ENCODE results near the gene EIF2AK3. TPM values are rescaled to one million over a fixed set of nuclear protein-coding genes. Genes with fewer than 3 reads are reported as not detected.

EIF2AK3 gene
- total RNA-seq, 6 donors from 2014 or later = 15.5 to 43.7 (median 23.0) TPM

DNA sequence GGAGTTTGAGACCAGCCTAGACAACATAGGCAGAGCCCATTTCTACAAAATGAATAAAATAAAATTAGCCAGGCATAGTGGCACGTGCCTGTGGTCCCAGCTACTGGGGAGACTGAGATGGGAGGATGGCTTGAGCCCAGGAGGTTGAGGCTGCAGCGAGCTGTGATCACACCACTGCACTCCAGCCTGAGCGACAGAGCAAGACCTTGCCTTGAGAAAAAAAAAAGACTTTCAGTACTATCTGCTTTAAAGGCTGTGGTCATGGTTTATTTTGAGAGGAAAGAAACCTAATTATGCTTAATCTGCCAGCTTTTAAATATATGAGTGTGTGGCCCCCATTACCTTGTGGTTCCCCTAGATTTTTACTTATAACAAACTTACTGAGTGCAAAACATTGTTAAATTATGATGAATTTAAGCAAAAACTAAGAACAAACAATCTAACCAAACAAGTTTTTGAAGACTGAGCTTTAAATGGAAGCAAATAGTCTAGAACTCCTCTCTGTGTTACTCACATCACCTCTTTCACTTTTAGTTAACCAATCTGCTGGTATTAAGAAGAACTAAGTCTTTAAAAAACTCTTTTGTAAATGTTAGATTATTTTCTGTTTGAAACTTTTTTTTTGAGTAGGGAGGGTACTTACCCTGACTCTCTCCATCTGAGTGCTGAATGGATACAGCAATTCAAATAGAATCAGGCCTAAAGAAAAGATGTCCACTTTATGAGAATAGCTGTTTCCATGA is 65.4 kb downstream of the EIF2AK3 start:
- 94 to 96% methylated on average over 3 of the region's 3 CpGs for WGBS, 2 donors
- peaks cover 5 to 65% (median 28%) of the 10 kb centered on the region in 4 donors for H3K36me3 ChIP-seq
- H3K9me3 ChIP-seq = no peaks in the 10 kb centered on the region
- DNase-seq (no peak), ATAC-seq (ENCODE audit: low FRiP score in 2 of 2) (no peak)
- no peak overlapping the region for H3K4me3 ChIP-seq
- no peaks in the 10 kb centered on the region for H3K4me1 ChIP-seq
- H3K27ac ChIP-seq = no peak overlapping the region
- H3K27me3 ChIP-seq = no peaks in the 10 kb centered on the region
- TF ChIP-seq, protein P1, sequence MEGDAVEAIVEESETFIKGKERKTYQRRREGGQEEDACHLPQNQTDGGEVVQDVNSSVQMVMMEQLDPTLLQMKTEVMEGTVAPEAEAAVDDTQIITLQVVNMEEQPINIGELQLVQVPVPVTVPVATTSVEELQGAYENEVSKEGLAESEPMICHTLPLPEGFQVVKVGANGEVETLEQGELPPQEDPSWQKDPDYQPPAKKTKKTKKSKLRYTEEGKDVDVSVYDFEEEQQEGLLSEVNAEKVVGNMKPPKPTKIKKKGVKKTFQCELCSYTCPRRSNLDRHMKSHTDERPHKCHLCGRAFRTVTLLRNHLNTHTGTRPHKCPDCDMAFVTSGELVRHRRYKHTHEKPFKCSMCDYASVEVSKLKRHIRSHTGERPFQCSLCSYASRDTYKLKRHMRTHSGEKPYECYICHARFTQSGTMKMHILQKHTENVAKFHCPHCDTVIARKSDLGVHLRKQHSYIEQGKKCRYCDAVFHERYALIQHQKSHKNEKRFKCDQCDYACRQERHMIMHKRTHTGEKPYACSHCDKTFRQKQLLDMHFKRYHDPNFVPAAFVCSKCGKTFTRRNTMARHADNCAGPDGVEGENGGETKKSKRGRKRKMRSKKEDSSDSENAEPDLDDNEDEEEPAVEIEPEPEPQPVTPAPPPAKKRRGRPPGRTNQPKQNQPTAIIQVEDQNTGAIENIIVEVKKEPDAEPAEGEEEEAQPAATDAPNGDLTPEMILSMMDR (IDR thresholded peaks at IDR 0.05) = no peak
- TF ChIP-seq POLR2AphosphoS5 (IDR thresholded peaks at IDR 0.05) = no peak
- no peak for TF ChIP-seq POLR2A (IDR thresholded peaks at IDR 0.05)
- TF ChIP-seq EP300 (IDR thresholded peaks at IDR 0.05) = no peak

DNA sequence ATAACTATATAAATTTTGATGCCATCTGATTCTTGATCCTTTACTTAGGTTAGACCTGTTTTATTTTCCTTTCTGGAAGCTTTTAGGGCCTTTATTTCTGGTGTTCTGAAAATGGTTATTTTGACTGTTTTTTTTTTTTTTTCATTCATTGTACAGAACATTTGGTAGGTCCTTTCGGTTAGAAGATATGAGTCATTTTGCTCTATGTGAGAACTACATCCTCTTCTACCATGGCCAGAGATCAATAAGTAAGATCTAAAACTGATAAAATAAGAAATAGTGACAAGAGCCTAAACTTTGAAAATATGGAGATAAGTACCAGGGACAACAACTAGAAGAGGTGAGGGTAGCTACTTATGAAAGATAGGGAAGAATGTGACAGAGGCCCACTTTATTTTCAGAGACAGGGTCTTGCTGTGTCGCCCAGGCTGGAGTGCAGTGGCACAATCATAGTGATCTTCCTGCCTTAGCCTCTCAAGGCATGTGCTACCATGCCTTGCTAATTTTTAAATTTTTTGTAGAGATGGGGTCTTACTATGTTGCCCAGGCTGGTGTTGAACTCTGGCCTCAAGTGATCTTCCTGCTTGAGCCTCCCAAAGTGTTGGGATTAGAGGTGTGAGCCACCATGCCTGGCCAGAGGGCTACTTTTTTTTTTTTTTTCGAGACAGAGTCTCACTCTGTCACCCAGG is 66.5 kb downstream of the EIF2AK3 start:
- Histone ChIP-seq H3K4me1 (no peaks in the 10 kb centered on the region), H3K27ac (no peak overlapping the region), H3K27me3 (no peaks in the 10 kb centered on the region), H3K9me3 (no peaks in the 10 kb centered on the region), H3K36me3 (peaks cover 5 to 65% (median 30%) of the 10 kb centered on the region in 4 donors), H3K4me3 (no peak overlapping the region)
- 84 to 89% methylated on average over 3 of the region's 3 CpGs for WGBS, 2 donors
- no peak for DNase-seq
- ATAC-seq (ENCODE audit: low FRiP score in 2 of 2) = no peak
- TF ChIP-seq EP300 (IDR thresholded peaks at IDR 0.05) (no peak), POLR2AphosphoS5 (IDR thresholded peaks at IDR 0.05) (no peak), POLR2A (IDR thresholded peaks at IDR 0.05) (no peak)
- TF ChIP-seq, protein P1 (IDR thresholded peaks at IDR 0.05) = no peak

DNA sequence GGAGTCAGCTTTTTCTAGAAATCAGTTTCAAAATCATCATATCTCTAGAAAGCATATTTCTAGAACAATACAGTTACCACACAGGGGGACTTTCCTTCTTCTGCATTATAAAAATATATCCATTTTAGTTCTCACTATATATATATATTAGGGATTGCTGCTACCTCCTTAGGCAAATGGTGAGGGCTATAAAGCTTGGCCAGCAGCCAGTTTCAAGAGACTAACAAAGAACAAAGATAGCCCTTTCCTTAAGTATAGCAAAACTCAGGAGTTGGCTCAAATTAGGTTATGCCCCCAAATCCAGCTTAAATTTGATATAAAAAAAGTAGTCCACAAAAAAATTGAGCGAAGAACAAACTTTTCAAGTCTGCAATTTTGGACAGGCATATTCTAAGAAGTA is 70.0 kb downstream of the EIF2AK3 start:
- Histone ChIP-seq H3K36me3 (peaks cover 5 to 68% (median 30%) of the 10 kb centered on the region in 4 donors), H3K4me3 (no peak overlapping the region), H3K4me1 (no peaks in the 10 kb centered on the region), H3K27me3 (no peaks in the 10 kb centered on the region), H3K27ac (no peak overlapping the region), H3K9me3 (no peaks in the 10 kb centered on the region)
- WGBS, 2 donors = 93 to 96% methylated on average over 1 of the region's 1 CpG
- DNase-seq = no peak
- no peak for ATAC-seq (ENCODE audit: low FRiP score in 2 of 2)
- no peak for TF ChIP-seq POLR2A (IDR thresholded peaks at IDR 0.05)
- TF ChIP-seq POLR2AphosphoS5 (IDR thresholded peaks at IDR 0.05) = no peak
- TF ChIP-seq EP300 (IDR thresholded peaks at IDR 0.05) = no peak
- TF ChIP-seq, protein P1 (IDR thresholded peaks at IDR 0.05) = no peak

DNA sequence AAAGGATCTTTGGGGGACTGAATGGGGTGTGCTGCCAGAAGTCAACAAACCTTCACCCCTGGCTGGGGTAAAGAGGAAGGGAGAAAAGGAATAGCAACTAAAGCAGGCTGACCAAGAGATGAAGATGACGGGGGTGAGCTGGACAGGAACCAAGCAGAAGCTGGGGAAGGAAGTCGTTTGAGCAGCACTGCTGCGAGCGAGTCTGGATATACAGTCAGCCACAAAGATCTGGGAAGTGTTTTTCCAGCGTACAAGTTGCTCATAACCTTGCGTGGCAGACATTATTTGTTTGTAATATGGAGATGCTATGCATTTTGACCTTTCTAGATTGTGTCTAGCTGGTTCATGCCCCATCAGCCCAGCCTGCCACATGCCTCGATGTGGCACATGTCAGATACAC is 71.2 kb downstream of the EIF2AK3 start:
- TF ChIP-seq EP300 (IDR thresholded peaks at IDR 0.05) = no peak
- TF ChIP-seq, protein P1 (IDR thresholded peaks at IDR 0.05) = no peak
- no peak for TF ChIP-seq POLR2AphosphoS5 (IDR thresholded peaks at IDR 0.05)
- TF ChIP-seq POLR2A (IDR thresholded peaks at IDR 0.05) = no peak

More for the DNA sequence above, 71.2 kb downstream of the EIF2AK3 start:
- no peaks in the 10 kb centered on the region for H3K27me3 ChIP-seq
- no peaks in the 10 kb centered on the region for H3K4me1 ChIP-seq
- 78 to 84% methylated on average over 7 of the region's 7 CpGs for WGBS, 2 donors
- no peaks in the 10 kb centered on the region for H3K9me3 ChIP-seq
- H3K36me3 ChIP-seq = peaks cover 5 to 57% (median 25%) of the 10 kb centered on the region in 4 donors
- no peak overlapping the region for H3K4me3 ChIP-seq
- no peak for DNase-seq
- ATAC-seq (ENCODE audit: low FRiP score in 2 of 2) = no peak
- no peak overlapping the region for H3K27ac ChIP-seq

Measured in upper lobe of left lung (tissue), 6 donors.